ENCODE results near the gene NUDC. TPM values are rescaled to one million over a fixed set of nuclear protein-coding genes. Genes with fewer than 3 reads are reported as not detected.
A peak's percentile ranks its signal among the peaks of the same experiment; 100 is the strongest.

NUDC gene
- total RNA-seq, 1 experiment from 2014 or later: 149 TPM

DNA sequence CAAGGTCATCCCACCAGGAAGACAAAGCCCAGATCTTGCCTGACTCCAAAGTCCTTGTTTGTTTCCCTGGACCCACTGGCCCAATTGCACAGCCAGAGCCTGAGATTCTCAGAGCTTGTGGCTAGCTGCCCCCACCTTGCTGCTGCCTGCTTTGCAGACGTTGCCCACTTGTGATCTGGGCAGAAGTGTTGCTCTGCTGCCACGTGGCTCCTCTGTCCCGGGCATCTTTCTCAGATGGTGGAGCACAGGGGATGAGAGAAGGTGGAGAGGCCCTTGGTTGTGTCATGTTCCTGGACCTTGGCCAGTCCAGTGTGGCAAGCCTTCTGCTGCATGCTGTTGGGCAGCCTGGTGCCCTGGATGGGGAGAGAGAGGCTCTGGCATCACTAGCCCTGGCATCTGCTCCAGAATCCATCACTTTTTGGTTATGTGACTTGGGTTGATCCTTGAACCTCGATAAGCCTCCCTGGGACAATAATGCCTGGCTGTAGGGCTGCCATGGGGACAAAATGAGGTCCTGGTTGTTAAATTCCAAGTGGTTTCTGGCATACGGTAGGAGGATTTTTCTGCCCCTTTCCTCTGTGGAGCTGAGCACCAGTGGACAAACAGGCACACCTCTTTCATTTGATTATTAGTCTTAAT is 6.2 kb upstream of the NUDC start:
- no peak for DNase-seq
- ChIA-PET CTCF (no interaction called here), POLR2A (ENCODE audit: unreplicated experiment) (no interaction called here)
- BruUV-seq (replicated peaks): no TSS peak
- H3K79me2 ChIP-seq (ENCODE audit: low read length): no peaks in the 10 kb centered on the region
- no peaks in the 10 kb centered on the region for H3K9me3 ChIP-seq (ENCODE audit: low read length)
- no peaks in the 10 kb centered on the region for H3K36me3 ChIP-seq (ENCODE audit: low read depth, low read length)
- ATAC-seq: no peak
- no peak overlapping the region for H2AFZ ChIP-seq (ENCODE audit: low read length)
- H3K27ac ChIP-seq (ENCODE audit: low read length): no peak overlapping the region
- H3K4me1 ChIP-seq (ENCODE audit: insufficient read depth, low read length): no peaks in the 10 kb centered on the region
- H3K9me2 ChIP-seq (replicated peaks; ENCODE audit: low read length): no peaks in the 10 kb centered on the region
- H3F3A ChIP-seq (ENCODE audit: low read length, unreplicated experiment): no peaks in the 10 kb centered on the region
- H4K20me1 ChIP-seq (ENCODE audit: low read length): no peaks in the 10 kb centered on the region
- no peak overlapping the region for H3K4me2 ChIP-seq (ENCODE audit: low read length)
- H3K27me3 ChIP-seq (ENCODE audit: low read length): no peaks in the 10 kb centered on the region
- TF ChIP-seq EZH2phosphoT487 (IDR thresholded peaks at IDR 0.05; ENCODE audit: borderline replicate concordance, low read length) (no peak), EZH2 (IDR thresholded peaks at IDR 0.05; ENCODE audit: low read length, unreplicated experiment) (no peak)
- TF ChIP-seq, protein P1, sequence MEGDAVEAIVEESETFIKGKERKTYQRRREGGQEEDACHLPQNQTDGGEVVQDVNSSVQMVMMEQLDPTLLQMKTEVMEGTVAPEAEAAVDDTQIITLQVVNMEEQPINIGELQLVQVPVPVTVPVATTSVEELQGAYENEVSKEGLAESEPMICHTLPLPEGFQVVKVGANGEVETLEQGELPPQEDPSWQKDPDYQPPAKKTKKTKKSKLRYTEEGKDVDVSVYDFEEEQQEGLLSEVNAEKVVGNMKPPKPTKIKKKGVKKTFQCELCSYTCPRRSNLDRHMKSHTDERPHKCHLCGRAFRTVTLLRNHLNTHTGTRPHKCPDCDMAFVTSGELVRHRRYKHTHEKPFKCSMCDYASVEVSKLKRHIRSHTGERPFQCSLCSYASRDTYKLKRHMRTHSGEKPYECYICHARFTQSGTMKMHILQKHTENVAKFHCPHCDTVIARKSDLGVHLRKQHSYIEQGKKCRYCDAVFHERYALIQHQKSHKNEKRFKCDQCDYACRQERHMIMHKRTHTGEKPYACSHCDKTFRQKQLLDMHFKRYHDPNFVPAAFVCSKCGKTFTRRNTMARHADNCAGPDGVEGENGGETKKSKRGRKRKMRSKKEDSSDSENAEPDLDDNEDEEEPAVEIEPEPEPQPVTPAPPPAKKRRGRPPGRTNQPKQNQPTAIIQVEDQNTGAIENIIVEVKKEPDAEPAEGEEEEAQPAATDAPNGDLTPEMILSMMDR (conservative IDR thresholded peaks at IDR 0.05; ENCODE audit: low read depth, low read length): no peak
- H3K9ac ChIP-seq (ENCODE audit: low read length): no peak overlapping the region
- intact Hi-C loops (cut with micrococcal nuclease): no loop called here
- no peak overlapping the region for H3K4me3 ChIP-seq (ENCODE audit: low read length)

DNA sequence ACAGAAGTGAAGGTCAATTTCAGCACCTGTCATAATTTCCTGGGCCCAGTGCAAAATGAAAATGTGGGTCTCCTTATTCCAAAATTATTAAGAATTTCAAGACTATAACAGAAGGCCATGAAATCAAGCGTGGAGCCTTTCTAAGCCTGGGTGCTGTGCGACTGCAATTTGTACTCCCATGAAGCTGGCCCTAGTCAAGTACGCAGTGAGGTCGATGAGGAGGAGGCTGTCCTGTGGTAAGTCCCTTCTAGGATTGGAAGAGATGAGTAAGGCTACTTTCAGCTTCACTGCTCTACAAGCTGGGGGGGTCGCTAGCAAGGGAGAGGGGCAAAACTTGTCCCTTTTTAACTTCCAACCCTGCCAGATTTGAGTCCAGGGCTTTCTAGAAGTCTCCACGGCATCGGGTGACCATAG is 410 bp upstream of the NUDC start:
- DNase-seq: no peak
- peak overlapping the region; percentile 83 for H3K4me3 ChIP-seq (ENCODE audit: low read length)
- intact Hi-C loops (cut with micrococcal nuclease): loop anchor here (2.0 kb wide), 1 partner anchor 14 kb away; no protein-coding TSS in a partner anchor
- H3K27me3 ChIP-seq (ENCODE audit: low read length): no peaks in the 10 kb centered on the region
- BruUV-seq (replicated peaks): no TSS peak
- ATAC-seq: peak; percentile 5; the same call in 1 of the 2 replicates
- peak overlapping the region; percentile 87 for H2AFZ ChIP-seq (ENCODE audit: low read length)
- H3K4me1 ChIP-seq (ENCODE audit: insufficient read depth, low read length): peaks cover 30% of the 10 kb centered on the region
- H3K79me2 ChIP-seq (ENCODE audit: low read length): peaks cover 44% of the 10 kb centered on the region
- TF ChIP-seq EZH2 (IDR thresholded peaks at IDR 0.05; ENCODE audit: low read length, unreplicated experiment): no peak
- TF ChIP-seq, protein P1 (conservative IDR thresholded peaks at IDR 0.05; ENCODE audit: low read depth, low read length): no peak
- TF ChIP-seq EZH2phosphoT487 (IDR thresholded peaks at IDR 0.05; ENCODE audit: borderline replicate concordance, low read length): no peak
- H3F3A ChIP-seq (ENCODE audit: low read length, unreplicated experiment): no peaks in the 10 kb centered on the region
- H3K36me3 ChIP-seq (ENCODE audit: low read depth, low read length): peaks cover 9% of the 10 kb centered on the region; the same call in 1 of the 2 replicates
- H3K9me3 ChIP-seq (ENCODE audit: low read length): no peaks in the 10 kb centered on the region
- H3K4me2 ChIP-seq (ENCODE audit: low read length): peak overlapping the region; percentile 87
- CTCF ChIA-PET: no interaction called here
- H3K27ac ChIP-seq (ENCODE audit: low read length): no peak overlapping the region
- no peaks in the 10 kb centered on the region for H3K9me2 ChIP-seq (replicated peaks; ENCODE audit: low read length)
- H3K9ac ChIP-seq (ENCODE audit: low read length): no peak overlapping the region
- H4K20me1 ChIP-seq (ENCODE audit: low read length): peaks cover 14% of the 10 kb centered on the region; the same call in 1 of the 2 replicates
- POLR2A ChIA-PET (ENCODE audit: unreplicated experiment): no interaction called here

DNA sequence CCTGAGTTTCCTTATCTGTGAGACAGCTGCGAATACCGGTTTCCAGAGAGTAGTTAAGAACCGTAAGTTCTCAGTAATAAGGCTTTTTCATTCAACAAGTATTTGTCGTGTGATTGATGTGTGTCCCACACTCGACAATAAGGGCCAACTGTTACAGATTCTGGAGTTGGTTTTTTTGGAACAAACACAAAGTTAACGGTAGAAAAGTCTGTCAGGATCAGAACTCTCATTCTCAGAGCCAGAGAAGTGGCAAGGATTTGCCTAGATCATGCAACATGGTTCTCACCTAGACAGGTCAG is 837 bp downstream of the NUDC start:
- peak overlapping the region; percentile 93 for H3K9ac ChIP-seq (ENCODE audit: low read length)
- TF ChIP-seq EZH2 (IDR thresholded peaks at IDR 0.05; ENCODE audit: low read length, unreplicated experiment) (no peak), EZH2phosphoT487 (IDR thresholded peaks at IDR 0.05; ENCODE audit: borderline replicate concordance, low read length) (no peak)
- TF ChIP-seq, protein P1 (conservative IDR thresholded peaks at IDR 0.05; ENCODE audit: low read depth, low read length): no peak
- CTCF ChIA-PET: no interaction called here

More for the DNA sequence above, 837 bp downstream of the NUDC start:
- H3K79me2 ChIP-seq (ENCODE audit: low read length): peaks cover 56% of the 10 kb centered on the region
- H3K9me3 ChIP-seq (ENCODE audit: low read length): no peaks in the 10 kb centered on the region
- peak overlapping the region; percentile 83 for H3K4me3 ChIP-seq (ENCODE audit: low read length)
- intact Hi-C loops (cut with micrococcal nuclease): loop anchor here (2.0 kb wide), 1 partner anchor 68 kb away; no protein-coding TSS in a partner anchor
- H3K4me1 ChIP-seq (ENCODE audit: insufficient read depth, low read length): peaks cover 30% of the 10 kb centered on the region
- peaks cover 14% of the 10 kb centered on the region; the same call in 1 of the 2 replicates for H4K20me1 ChIP-seq (ENCODE audit: low read length)
- H3K9me2 ChIP-seq (replicated peaks; ENCODE audit: low read length): no peaks in the 10 kb centered on the region
- ATAC-seq (no peak), DNase-seq (no peak)
- POLR2A ChIA-PET (ENCODE audit: unreplicated experiment): no interaction called here
- peak overlapping the region; percentile 87 for H3K4me2 ChIP-seq (ENCODE audit: low read length)
- H3K27me3 ChIP-seq (ENCODE audit: low read length): no peaks in the 10 kb centered on the region
- peaks cover 18% of the 10 kb centered on the region for H3K36me3 ChIP-seq (ENCODE audit: low read depth, low read length)
- H2AFZ ChIP-seq (ENCODE audit: low read length): no peak overlapping the region
- BruUV-seq (replicated peaks): TSS peak; percentile 68
- peak overlapping the region; percentile 67 for H3K27ac ChIP-seq (ENCODE audit: low read length)
- no peaks in the 10 kb centered on the region for H3F3A ChIP-seq (ENCODE audit: low read length, unreplicated experiment)
